GM03348 (cell line): ENCODE results near the gene IKBKE.
"Not testable (repeated sequence)": the region's sequence is repeated elsewhere in the genome, so short reads cannot be mapped to it uniquely, and the experiment has no call there.

ENCODE experiments used
- DNase-seq: peaks from one replicate; pipeline ENCODE4 v3.0.0; 2012; ENCODE audit warnings: low spot score

Gene IKBKE

DNA sequence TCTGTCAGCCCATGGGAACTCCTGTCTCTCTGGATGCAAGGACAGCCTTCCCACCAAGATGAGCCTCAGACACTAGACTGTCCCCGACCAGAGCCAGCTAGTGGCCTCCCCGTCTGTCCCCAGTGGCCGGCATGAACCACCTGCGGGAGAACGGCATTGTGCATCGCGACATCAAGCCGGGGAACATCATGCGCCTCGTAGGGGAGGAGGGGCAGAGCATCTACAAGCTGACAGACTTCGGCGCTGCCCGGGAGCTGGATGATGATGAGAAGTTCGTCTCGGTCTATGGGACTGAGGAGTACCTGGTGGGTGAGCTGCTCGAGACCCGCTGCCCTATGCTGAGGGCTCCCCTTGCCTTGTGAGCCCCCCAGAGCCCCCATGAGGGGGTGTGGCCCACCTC is 5.8 kb downstream of the IKBKE start:
- DNase-seq, result no peak

DNA sequence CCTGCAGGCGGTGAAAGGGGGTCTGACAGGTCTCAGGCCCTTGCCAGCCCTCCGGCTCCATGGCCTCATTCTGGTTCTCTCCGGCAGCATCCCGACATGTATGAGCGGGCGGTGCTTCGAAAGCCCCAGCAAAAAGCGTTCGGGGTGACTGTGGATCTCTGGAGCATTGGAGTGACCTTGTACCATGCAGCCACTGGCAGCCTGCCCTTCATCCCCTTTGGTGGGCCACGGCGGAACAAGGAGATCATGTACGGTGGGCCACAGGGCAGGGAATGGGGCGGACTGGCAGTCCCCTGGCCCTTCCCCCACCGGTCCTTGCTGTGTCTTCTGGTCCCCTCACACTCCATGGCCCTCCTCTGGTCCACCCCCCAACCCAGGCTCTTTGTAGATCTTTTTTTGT is 6.3 kb downstream of the IKBKE start:
- DNase-seq, result no peak

GRCh38 chr1:206477110-206477509 is 6.8 kb downstream of the IKBKE start:
- DNase-seq, result no peak

DNA sequence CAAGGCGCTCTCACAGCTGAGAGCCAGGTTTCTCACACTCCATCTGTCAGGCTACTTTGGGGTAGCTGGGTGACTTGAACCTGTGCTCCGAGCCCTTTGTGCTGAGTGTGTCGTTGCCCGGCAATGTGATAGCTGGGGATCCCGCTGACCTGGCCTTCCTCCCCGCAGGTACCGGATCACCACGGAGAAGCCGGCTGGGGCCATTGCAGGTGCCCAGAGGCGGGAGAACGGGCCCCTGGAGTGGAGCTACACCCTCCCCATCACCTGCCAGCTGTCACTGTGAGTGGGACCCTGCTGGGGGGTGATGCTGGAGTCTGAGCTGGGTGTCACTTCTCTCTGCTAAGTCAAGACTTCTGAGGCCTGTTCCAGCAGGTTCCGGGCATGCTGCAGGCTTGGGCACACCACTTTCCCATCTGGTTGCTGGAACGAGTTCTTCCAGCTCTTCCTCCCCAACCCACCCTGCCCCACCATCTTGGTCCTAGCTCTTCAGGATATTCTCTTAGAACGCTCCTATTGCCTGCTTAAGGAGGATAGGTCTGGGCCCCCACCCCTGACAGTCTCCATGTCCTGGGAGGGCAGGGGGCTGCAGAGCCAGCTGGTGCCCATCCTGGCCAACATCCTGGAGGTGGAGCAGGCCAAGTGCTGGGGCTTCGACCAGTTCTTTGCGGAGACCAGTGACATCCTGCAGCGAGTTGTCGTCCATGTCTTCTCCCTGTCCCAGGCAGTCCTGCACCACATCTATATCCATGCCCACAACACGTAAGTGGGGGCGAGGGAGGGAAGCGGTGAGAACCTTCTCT is 7.5 kb downstream of the IKBKE start:
- no peak for DNase-seq

GRCh38 chr1:206478746-206479145 is 8.5 kb downstream of the IKBKE start:
- no peak for DNase-seq

- peak; percentile 86 for DNase-seq
Measured at GRCh38 chr1:206479183-206480125, 9.2 kb downstream of the IKBKE start.

DNA sequence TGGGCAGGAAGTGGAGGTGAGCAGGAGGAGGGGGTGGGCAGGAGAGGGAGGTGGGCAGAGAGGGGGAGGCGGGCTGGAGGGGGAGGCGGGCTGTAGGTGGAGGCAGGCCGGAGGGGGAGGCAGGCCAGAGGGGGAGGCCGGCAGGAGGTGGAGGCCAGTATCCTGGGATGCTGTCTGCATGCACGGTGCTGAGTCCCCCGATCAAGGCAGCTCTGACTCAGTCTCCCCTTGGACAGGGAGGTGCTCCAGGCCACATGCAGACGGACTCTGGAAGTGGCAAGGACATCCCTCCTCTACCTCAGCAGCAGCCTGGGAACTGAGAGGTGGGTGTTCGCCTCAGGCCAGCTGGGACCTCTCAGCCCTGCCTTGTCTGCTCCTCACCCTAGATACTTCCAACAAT is 9.9 kb downstream of the IKBKE start:
- no peak for DNase-seq

- no peak for DNase-seq
Measured at GRCh38 chr1:206482611-206483010, 12.3 kb downstream of the IKBKE start.

GRCh38 chr1:206483864-206484263 is 13.6 kb downstream of the IKBKE start:
- DNase-seq, result not testable (repeated sequence)

- DNase-seq, result no peak
Measured at GRCh38 chr1:206484901-206485300, 14.6 kb downstream of the IKBKE start.

DNA sequence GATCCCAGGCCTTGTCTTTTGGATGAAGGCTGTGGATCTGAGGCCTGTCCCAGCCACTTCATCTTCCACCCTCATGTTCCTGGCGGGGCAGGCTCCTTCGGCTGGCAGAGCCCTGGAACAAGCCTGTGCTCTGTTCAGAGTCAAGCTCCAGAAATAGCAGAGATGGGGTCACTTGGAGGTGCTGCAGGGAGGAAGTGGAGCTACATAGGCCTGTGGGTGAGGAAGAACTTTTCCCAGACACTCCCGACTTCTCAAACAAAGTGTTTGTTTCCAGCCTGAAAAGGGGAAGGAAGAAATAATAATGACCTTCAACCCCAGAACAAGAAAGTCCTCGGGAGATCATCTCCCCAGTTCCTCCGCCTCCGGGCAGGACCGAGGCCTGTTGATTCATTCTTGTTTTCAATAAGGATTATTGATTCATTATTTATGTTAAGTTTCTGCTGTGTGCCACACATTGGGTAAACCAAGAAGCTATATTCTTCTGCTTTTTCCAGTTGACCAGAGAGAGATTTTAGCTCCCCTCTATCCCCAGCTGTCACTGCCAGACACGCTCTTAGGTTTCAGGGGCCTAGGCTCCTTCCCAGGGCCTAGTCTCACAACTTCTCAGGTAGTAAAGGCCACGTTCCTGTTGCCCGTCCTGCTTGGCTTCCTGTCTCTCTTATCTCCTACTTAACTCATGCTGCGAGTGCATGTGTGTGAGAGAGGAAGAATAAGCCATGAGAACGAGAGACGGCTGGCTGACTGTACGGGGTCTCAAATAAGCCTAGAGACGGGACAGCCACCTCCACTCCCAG is 16.9 kb downstream of the IKBKE start:
- no peak for DNase-seq

- DNase-seq, result no peak
Measured at GRCh38 chr1:206487970-206488369, 17.7 kb downstream of the IKBKE start.

DNA sequence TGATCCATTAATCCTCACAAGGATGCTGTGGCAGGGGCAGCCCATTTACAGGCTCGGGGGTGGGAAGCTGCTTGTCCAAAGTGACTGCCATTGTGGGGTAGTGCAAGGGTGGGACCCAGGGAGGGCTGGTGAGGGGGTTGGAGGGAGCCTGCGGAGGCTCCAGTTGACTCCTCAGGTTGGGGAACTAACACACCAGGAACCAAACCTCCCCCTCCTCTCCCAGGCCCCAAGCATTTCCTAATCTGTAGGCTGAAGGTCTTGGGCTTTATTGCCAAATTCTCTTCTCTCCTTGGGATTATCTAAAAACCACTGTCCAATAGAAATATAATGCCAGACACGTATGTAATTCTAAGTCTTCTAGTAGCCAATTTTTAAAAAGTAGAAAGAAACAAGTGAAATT is 18.2 kb downstream of the IKBKE start:
- DNase-seq, result no peak

DNA sequence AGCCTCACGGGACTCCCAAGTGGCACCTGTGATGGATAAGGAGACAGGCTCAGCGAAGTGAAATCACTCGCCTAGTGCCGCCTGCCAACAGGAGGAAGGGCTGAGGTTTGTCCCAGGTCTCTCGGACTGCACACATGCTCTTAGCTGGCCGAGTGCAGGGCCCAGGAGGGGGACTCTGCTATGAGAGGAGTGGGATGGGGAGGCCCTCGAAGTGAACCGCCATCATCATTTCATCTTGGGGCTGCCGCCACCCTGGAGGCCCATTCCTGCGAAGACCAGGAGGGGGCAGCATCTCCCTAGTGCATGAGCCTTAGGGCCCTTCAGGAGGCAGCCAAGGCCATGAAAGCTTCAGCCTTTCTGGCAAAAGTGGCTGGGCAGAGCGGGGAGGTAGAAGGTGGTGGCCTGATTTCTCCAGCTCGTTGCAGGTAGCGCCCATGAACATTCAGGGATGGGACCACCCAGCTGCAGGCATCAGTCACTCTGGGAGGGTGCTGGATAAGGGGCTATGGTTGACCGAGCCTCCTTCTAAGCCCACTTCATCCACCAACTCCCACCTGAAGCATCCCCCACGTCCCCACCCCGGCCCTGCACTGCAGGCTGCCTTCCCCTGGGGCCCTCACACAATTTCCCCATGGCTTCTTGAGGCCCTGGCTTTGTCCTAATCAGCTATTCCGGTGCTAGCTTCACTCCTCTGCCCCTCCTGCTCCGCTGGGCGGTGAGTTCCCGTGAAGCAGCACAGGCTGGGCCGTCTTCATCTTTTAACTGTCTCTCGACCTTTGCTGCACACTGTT is 19.9 kb downstream of the IKBKE start:
- peak; percentile 91 for DNase-seq

DNA sequence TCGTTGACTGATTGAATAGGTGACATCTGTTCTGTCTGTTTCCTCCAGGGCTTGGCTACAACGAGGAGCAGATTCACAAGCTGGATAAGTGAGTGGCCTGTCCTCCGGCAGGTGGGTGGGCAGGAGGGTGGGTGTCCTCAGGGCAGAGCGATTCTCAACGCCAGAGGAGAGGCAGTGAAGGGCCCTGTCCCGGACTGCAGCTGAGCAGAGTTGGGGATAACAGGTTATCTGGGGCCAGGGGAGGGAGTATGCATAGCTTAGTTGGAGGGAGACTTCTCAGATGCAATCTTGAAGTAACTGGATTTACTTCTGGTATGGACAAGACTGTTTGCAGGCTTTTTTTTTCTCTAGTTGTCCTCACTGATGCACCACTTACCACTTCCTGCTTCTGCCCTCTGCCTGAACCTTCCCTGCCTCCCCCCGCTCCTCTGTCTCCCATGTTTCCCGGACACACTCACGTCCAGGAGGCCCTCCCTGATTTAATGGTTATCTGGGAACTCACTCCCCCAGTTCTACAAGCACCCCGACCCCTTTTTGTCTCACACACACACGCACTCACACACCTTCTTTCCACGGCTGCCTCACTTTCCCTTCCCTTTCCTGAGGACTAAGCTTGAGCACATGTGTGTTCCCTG is 20.6 kb downstream of the IKBKE start:
- no peak for DNase-seq

- no peak for DNase-seq
Measured at GRCh38 chr1:206491616-206492015, 21.3 kb downstream of the IKBKE start.

DNA sequence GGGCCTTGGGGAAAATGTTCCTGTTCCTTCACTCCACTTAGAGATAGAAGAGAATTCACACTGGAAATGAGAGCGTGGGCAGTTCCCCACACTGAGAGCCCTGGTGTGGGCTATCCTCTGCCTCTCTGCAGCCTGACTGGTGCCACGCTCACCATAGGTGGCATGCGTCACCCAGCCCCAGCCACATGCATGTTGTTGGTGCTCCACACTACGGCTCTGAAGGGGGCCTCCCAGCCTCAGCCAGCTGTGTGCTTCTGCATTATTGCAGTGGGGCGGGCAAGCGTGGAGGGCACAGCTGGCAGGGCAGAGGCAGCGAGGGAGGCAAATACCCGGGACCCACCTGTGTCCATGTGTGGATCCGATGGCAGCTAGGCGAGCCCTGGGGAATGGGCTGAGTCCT is 22.3 kb downstream of the IKBKE start:
- DNase-seq, result no peak

GRCh38 chr1:206493279-206493678 is 23.0 kb downstream of the IKBKE start:
- DNase-seq, result no peak

DNA sequence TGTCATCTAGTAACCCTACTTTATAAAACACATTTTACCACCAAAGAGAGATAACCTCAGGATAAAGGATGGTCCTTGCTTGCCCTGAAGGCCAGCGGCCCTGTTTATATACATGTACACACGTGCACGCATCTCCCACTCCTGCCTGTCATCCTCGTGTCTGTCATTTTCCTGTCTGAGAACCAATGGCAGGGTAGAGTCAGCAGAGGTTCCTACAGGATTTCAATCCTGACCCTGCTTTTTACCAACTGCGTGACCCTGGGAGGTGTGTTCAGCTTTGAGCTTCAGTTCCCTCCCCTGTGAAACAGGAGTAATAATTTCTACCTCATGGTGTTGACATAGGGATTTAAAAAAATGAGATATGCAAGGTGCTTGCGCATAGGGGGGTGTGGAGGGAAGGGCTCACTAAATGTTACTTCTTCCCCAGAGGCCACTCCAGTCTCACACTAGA is 24.8 kb downstream of the IKBKE start:
- DNase-seq, result no peak

GRCh38 chr1:206495493-206496046 is 25.3 kb downstream of the IKBKE start:
- DNase-seq, result peak; percentile 23
